GM13977 (cell line): ENCODE measurements around the gene TMED1.

Experiments used
- DNase-seq: peaks from one replicate; pipeline ENCODE4 v3.0.0; 2012; ENCODE audit warnings: low spot score
- in situ Hi-C: fragments of 300-500 bp; cut with MboI; formaldehyde crosslinking; loops from one replicate; pipeline ENCODE4 v1.12.0; 2022; ENCODE audit warnings: low sequenced_read_pairs, low pct_unique_long_range_greater_than_20kb, mixed read lengths, inconsistent platforms; ENCODE audit not compliant: unreplicated experiment
- TF ChIP-seq, protein P1 (sequence below): IDR thresholded peaks from 2 replicates; pipeline ENCODE4 v1.5.1; 2012; ENCODE audit warnings: mild to moderate bottlenecking, control low read depth; ENCODE audit not compliant: insufficient read depth; ENCODE audit errors: extremely low read depth, missing control alignments

Gene TMED1

DNA sequence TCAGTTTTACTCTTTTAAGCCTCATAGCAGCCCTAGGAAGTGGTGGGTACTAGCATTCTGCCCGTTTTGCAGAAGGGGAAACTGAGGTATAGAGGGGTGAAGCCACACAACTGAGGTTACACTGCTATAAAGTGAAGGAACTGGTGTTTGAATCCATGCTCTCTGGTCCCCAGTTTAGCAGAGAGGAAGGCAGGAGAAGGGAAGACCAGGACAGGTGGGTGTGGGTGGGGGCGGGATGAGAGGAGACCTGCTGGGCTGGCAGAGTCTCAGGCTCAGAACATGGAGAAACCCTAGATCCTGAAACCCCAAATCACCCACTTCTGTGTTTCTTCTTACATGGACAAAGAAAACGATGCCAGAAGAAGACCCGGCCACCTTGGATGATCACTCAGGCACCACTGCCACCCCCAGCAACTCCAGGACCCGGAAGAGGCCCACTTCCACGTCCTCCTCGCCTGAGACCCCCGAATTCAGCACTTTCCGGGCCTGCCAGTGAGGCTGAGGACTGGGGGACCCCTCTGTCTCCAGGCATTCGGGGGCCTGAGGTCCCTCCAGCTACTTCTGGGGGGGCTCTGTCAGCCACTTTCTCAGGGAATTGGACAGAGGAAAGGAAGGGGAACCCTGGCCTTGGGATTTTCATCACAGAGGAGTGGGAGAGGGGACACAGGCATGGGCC lies 33.0 kb upstream of the TMED1 start:
- in situ Hi-C loops = no loop called here
- TF ChIP-seq, protein P1, sequence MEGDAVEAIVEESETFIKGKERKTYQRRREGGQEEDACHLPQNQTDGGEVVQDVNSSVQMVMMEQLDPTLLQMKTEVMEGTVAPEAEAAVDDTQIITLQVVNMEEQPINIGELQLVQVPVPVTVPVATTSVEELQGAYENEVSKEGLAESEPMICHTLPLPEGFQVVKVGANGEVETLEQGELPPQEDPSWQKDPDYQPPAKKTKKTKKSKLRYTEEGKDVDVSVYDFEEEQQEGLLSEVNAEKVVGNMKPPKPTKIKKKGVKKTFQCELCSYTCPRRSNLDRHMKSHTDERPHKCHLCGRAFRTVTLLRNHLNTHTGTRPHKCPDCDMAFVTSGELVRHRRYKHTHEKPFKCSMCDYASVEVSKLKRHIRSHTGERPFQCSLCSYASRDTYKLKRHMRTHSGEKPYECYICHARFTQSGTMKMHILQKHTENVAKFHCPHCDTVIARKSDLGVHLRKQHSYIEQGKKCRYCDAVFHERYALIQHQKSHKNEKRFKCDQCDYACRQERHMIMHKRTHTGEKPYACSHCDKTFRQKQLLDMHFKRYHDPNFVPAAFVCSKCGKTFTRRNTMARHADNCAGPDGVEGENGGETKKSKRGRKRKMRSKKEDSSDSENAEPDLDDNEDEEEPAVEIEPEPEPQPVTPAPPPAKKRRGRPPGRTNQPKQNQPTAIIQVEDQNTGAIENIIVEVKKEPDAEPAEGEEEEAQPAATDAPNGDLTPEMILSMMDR = no peak
- DNase-seq = no peak

DNA sequence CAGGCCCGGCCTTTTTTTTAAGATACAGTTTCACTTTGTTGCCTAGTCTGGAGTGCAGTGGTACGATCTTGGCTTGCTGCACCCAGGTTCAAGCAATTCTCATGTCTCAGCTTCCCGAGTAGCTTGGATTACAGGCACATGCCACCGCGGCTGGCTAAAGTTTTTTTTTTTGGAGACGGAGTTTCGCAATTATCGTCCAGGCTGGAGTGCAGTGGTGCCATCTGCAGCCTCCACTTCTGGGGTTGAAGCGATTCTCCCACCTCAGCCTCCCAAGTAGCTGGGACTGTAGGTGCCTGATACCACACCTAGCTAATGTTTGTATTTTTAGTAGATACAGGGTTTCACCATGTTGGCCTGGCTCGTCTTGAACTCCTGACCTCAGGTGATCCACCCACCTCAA lies 30.5 kb upstream of the TMED1 start:
- no peak for DNase-seq
- TF ChIP-seq, protein P1 = no peak
- in situ Hi-C loops = no loop called here

DNA sequence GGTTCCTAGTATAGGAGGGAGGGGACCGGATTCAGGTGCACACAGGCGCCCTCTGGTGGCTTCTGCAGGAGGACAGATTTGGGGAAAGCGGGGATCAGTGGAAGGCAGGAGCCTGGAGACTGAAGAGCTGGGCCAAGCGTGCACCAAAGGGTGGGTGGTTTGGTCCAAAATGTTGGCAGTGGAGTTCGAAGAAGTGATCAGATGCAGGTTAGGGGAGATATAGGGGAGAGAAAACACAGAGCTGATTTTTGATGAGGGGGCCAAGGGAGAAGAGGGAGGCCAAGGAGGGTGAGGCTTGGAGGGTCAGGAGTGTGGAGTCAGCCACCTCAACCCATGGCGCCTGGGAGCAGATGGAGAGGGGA lies 28.5 kb upstream of the TMED1 start:
- DNase-seq = peak; percentile 82

DNA sequence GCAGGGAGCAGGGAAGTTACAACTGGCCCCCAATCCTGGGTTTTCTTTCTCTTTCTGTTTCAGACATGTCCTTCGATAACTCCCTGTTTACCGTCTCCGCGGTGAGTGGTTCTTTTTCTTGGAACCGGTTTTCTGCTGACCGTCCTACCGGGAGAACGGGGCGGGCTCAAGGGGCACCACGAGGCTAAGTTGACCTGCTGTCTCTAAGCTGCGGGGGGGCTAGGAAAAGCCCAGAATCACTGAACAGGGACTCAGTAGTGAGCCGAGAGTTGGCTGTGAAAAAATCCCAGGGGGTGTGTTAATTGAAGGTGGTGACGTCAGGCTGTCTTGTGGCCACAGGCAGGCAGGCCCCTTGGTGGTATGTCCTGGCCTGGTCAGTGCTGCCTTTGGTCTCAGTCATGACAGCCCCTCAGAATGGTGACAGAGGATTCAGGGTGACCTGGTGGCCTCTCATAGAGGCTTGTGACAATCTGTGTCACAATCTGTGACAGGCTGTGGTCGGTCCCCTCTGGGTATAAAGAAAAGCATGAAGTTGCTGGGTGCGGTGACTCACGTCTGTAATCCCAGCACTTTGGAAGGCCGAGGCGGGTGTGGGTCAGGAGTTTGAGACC lies 27.2 kb upstream of the TMED1 start:
- in situ Hi-C loops = no loop called here
- TF ChIP-seq, protein P1 = no peak
- peak; percentile 7 for DNase-seq

More for the DNA sequence above, 28.5 kb upstream of the TMED1 start:
- in situ Hi-C loops = no loop called here
- TF ChIP-seq, protein P1 = peak; percentile 89

DNA sequence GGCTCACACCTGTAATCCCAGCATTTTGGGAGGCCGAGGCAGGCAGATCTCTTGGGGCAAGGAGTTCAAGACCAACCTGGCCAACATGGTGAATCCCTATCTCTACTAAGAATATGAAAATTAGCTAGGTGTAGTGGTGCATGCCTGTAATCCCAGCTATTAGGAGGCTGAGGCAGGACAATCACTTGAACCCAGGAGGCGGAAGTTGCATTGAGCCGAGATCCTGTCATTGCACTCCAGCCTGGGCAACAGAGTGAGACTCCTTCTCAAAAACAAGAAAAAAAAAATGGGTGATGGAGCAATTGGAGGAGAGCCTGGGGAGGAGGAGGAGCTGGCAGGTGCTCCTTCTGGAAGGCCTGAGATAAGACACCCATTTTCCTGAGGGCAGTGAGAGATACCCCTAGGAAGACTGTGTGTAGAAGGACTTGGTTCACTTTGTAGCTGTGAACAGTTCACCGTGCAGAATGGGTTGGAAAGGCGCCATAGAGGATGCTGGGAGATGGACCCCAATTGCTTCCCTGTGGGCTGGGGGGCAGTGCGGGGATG lies 26.6 kb upstream of the TMED1 start:
- DNase-seq = peak; percentile 1
- in situ Hi-C loops = no loop called here
- TF ChIP-seq, protein P1 = no peak

DNA sequence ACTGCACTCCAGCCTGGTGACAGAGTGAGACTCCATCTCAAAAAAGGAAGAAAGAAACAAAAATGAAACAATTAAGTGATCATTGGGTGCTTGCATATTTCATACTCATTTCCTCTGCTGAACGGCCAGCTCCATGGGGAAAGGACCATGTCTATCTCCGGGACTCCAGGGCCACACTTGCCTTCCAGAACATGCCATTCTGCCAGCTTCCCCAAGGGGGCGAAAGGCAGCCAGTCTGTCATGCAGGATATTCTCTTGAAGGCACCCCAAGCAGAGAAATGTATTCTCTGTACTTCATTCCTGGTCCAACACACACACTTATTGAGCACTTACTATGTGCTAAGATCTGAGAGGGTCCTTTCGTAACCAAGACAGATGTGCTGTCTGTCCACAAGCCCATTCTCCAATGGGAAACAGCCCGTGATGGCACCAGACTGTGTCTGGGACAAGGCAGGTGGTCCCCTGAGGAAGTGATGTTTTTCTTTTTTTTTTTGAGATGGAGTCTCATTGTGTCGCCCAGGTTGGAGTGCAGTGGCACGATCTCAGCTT lies 25.2 kb upstream of the TMED1 start:
- peak; percentile 14 for DNase-seq
- in situ Hi-C loops = no loop called here
- TF ChIP-seq, protein P1 = peak; percentile 54
